ENCODE measurements around the gene LPAR2.

Gene LPAR2

DNA sequence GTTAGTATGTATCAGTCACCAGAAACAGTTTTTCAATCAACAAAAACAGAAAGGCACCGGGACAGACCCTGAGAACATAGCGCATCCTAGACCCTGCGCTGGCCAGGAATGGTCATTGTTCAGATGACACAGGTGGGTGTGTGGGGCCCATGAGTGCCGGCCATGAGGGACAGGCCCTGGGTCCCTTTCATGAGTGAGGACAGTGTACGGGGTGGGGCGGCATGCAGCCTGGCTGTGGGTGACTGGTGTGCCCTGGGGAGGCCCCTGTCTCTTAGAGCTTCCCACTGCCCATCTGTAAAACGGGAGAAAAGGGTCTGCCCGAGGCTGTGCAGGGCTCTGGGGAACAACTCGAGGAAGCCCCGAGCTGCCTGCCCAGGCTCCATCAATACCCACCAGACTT lies 35.3 kb downstream of the LPAR2 start:
- DNase-seq: no peak

DNA sequence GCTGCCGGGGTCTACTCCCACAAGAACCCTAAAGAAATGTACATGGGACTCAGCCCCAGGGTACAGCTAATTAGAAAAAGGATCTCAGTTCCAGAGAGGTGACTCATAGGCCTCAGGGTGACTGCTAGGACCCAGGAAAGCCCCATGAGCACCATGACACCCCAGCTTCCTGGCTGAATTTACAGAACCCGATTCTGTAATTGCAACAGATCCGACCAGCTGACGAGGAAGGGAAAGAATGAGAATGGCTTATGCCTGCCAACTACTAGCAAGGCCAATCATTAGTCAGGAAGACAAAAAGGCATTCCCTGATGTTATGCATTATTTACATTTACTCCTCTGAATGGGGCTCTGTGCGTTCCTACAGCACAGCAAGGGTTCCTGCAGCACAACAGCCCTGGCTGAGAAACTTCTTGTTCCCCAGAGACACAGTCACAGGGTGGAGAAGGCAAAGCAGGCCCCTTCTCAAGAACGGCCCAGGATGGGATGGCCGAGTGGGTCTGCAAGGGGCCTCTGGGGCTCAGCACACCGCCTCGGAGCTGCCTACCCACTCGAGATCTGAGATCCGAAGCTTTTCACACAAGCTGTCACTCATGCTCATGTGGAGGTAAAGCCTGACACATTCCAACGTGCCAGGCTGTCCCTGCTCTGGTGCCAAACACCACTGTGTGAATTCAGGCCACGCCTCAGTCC lies 36.7 kb downstream of the LPAR2 start:
- DNase-seq: peak; percentile 73

DNA sequence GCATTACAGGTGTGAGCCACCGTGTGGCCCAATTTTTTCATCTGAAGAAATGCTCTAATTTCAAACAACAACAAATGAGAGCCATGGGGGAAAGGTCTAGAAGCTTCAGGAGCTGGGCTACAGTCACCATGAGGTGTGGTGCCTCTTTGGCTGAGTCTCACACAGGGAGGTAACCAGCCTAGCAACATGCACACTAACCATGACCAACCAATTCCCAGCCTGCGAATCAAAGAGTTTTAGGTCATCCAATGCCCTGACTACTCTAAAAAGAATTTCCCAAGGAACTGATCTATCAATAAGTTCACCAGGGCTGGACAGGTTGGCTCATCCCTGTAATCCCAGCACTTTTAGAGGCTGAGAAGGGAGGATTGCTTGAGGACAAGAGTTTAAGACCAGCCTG lies 39.5 kb downstream of the LPAR2 start:
- no peak for DNase-seq

DNA sequence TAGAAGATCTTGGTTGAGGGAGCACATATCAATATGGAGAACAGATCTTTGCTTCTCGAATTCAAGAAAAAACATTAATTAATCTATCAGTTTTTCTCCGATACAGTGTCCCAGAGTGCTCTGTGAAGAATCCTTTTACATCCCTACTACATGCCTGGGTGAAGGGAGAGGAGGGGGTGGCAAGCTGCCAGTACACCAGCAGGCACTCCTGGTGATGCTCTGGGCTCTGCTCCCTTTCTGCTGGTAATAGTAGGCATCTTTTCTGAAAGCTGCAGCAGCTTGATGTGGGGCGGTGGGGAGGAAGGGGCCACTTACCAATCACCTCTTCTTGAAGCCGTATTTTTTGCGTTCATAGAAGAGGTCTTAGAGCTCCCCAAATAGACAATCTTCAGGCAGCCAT lies 40.2 kb downstream of the LPAR2 start:
- DNase-seq: no peak

DNA sequence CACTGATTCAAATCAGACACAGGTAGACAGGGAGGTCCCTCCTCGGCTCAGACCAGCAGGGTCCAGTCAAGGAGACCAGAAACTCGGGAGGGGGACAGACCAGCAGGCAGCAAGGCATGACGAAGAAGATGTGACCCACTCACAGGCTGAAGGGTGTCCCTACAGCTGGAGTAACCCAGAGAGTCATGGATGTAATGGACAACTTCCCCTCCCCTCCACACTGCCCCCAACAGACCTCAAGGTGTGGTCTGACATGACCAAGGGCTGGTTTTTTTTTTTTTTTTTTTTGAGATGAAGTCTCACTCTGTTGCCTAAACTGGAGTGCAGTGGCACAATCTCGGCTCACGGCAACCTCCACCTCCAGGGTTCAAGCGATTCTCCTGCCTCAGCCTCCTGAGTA lies 43.7 kb downstream of the LPAR2 start:
- no peak for DNase-seq

DNA sequence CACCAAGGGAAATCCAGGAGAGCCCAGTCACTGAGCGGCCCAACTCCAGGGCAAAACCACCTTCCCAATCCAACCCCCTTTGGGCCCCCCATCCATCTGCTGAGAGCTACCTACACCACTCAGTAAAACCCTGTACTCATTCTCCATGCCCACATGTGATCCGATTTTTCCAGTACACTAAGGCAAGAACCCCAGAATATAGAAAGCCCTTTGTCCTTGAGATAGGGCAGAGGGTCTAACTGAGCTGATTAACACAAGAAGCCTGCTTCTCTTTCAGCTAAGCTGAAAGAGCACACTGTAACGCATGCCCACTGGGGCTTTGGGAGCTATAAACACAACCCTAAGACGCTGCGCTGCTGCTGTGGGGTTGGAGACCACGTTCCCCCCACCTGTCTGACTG lies 45.5 kb downstream of the LPAR2 start:
- no peak for DNase-seq

DNA sequence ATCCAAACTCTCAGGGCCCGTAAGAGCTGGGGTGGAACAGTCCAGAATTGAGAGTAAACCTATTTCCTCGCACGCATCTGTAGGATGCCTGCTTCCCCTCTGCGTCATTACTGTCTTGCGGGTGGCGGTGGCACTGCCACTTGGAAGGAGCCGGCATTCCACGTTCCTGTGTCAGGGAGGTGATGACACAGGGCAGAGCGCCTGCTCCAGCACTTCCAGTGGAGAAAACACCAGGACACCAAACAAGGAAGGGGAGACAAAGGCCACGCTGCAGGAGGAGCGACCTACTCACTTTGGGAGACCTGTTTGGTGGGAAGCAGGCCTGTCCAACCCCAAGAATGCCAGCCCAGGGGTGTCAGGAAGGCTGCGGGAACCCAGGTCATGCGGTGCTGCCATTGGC lies 46.6 kb downstream of the LPAR2 start:
- DNase-seq: no peak

DNA sequence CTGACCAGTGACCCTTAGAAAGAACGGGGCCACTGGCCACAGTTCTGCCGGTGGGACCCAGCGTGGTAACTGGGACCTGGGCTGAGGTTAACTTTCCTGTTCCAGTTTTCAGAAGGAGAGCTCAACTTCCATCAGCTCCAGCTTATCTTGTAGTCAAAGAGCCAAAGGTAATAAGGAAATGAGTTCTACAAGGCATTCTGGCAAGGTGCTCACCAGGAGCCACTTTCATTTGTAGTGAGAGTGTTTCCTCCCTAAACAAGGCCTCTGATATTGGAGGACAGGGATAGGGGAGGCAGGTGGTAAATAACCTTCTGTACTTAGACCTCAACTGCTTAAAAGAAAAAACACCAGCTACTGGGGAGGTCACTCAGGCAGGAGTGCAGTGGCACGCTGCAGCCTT lies 47.6 kb downstream of the LPAR2 start:
- no peak for DNase-seq

DNA sequence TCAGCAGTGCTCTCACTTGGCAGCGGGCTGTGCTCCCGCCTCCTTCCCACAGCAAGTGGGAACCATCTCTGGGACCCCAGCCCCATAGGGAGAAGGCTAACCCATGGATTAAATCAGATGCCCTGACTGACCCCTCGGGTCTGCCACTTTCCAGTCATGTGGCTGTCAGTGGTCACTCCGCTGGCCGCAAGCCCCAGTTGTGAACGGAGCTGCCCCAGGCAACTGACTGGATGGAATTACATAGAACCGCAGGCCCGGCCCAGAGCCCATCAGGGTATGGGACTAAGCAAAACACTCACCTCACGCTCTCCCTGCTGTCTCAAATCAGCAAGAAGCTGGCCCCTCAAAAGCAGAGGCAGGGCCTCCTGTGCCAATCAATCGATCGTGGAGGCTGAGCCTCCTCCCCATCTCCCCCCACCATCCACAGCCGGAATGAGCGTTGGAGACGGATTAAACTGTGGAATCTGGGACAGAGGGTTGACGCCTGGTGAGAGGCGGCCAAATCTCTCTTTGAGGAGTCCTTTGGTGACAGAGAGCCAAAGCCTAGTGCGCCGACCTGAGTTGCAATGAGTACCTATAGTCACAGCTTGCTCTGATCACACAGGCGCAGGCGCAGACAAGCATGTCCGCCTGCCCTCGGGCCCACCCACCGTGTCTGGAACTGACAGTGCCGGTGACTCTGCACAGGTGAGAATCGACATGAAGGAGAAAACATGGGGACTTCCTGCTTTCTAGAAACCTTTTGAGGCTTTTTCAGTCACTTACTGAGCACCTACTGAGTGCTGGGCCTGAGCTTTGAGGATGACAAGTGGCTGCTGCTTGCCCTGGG lies 48.3 kb downstream of the LPAR2 start:
- no peak for DNase-seq

DNA sequence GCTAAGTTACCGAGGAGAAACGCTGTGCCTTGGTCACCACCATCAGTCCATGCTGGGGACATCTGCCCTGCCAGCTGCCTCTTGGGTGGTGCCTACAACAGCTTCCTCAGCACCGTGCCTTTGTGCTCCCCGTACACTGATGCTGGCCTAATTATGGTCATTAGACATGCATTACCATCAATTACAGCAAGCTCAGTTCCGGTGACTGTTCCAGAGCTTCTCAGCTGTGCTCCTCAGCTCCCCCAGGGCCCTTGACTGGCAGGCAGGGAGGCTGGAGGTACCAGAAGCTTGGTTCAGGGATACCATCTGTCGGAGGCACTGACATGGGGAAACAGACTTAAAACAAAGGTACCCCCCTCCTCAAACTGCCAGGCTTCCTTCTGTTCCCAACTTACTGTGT lies 49.8 kb downstream of the LPAR2 start:
- no peak for DNase-seq

DNA sequence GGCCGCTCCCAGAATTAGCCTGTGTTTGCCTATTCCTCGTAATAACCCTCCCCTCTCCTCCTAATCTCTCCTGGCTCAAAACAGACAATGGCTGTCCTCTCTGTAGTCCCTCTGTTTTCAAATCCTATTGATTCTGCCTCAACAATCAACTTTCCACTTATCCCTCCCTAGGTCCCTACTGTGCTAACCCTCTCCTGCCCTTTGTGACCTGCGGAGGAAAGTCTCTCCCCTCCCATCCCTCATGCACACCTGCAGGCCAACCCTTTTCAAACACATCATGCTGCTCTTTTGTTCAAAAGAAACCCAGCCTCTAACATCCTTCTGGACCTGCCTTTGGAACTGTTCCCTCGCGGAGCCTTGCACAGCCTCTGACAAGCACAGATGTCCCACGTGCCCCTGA lies 52.6 kb downstream of the LPAR2 start:
- no peak for DNase-seq
